HEK293 (cell line): ENCODE data around the gene STON2.

Experiments
- CTCF ChIA-PET: fragments of 350-600 bp; formaldehyde crosslinking; extraction: SDS; loops from one replicate; lab custom pipeline; 2021; ENCODE audit warnings: antibody characterized with exemption; lab: Yijun Ruan, JAX
- POLR2A ChIA-PET: fragments of 300-600 bp; formaldehyde crosslinking; extraction: SDS; loops from one replicate; lab custom pipeline; 2020; ENCODE audit warnings: antibody characterized with exemption, inconsistent platforms; lab: Yijun Ruan, JAX
- H3K27ac ChIP-seq: fragments of 200-500 bp; sonication (Bioruptor generic); 2 replicates; pipeline ENCODE4 v1.5.1; 2014; ENCODE audit warnings: low read depth, low read length, control low read depth, inconsistent platforms; ENCODE audit errors: extremely low read depth
- H3K36me3 ChIP-seq, 2 experiments: fragments of 200-500 bp in 1 of 2; sonication (Bioruptor generic) in 1 of 2; 1 replicate in 1 of 2; 2 replicates in 1 of 2; pipeline ENCODE4 v1.5.1; 2014 to 2017; ENCODE audit warnings: inconsistent platforms in 2 of 2, low read length in 2 of 2; ENCODE audit not compliant: control insufficient read depth in 2 of 2, insufficient read depth in 1 of 2
- H3K4me1 ChIP-seq: fragments of 200-500 bp; sonication (Bioruptor generic); 2 replicates; pipeline ENCODE4 v1.5.1; 2014; ENCODE audit warnings: mild to moderate bottlenecking, low read length, inconsistent platforms; ENCODE audit not compliant: control insufficient read depth, insufficient read depth
- H3K4me3 ChIP-seq: 2 replicates; pipeline ENCODE4 v1.5.1; 2011; ENCODE audit warnings: low read depth, mild to moderate bottlenecking, control low read depth, low read length, moderate library complexity
- H3K9me3 ChIP-seq: fragments of 200-500 bp; sonication (Bioruptor generic); 2 replicates; pipeline ENCODE4 v1.5.1; 2014; ENCODE audit warnings: low read depth, low read length, inconsistent platforms; ENCODE audit not compliant: control insufficient read depth, insufficient read depth
- BCL11A ChIP-seq: fragments of 450-650 bp; formaldehyde crosslinking; IDR thresholded peaks from 2 replicates; pipeline ENCODE4 v1.5.1; 2016; ENCODE audit warnings: low read depth, missing biosample characterization, missing genetic modification characterization
- KLF17 ChIP-seq: fragments of 450-650 bp; formaldehyde crosslinking; IDR thresholded peaks from 2 replicates; pipeline ENCODE4 v1.5.1; 2016; ENCODE audit warnings: missing biosample characterization, missing genetic modification characterization
- KLF8 ChIP-seq: fragments of 450-650 bp; formaldehyde crosslinking; IDR thresholded peaks from 2 replicates; pipeline ENCODE4 v1.5.1; 2016; ENCODE audit warnings: missing biosample characterization, missing genetic modification characterization
- REST ChIP-seq: fragments of 450-650 bp; formaldehyde crosslinking; IDR thresholded peaks from 2 replicates; pipeline ENCODE4 v1.5.1; 2016; ENCODE audit warnings: missing biosample characterization, missing genetic modification characterization
- SP7 ChIP-seq: fragments of 450-650 bp; formaldehyde crosslinking; IDR thresholded peaks from 2 replicates; pipeline ENCODE4 v1.5.1; 2016; ENCODE audit warnings: missing biosample characterization, missing genetic modification characterization
- ZBTB44 ChIP-seq: fragments of 450-650 bp; IDR thresholded peaks from 2 replicates; pipeline ENCODE4 v1.5.1; 2018; ENCODE audit warnings: missing biosample characterization, mild to moderate bottlenecking, missing genetic modification characterization
- ZBTB7A ChIP-seq: fragments of 450-650 bp; formaldehyde crosslinking; IDR thresholded peaks from 2 replicates; pipeline ENCODE4 v1.5.1; 2016; ENCODE audit warnings: low read depth, missing biosample characterization, missing genetic modification characterization
- ZNF10 ChIP-seq: fragments of 450-650 bp; formaldehyde crosslinking; IDR thresholded peaks from 2 replicates; pipeline ENCODE4 v1.5.1; 2017; ENCODE audit warnings: missing biosample characterization, missing genetic modification characterization
- ZNF132 ChIP-seq: fragments of 450-650 bp; formaldehyde crosslinking; IDR thresholded peaks from 2 replicates; pipeline ENCODE4 v1.5.1; 2017; ENCODE audit warnings: missing biosample characterization, missing genetic modification characterization, borderline replicate concordance
- ZNF211 ChIP-seq: fragments of 450-650 bp; formaldehyde crosslinking; IDR thresholded peaks from 2 replicates; pipeline ENCODE4 v1.5.1; 2016; ENCODE audit warnings: low read depth, missing biosample characterization, missing genetic modification characterization
- ZNF24 ChIP-seq: fragments of 450-650 bp; formaldehyde crosslinking; IDR thresholded peaks from 2 replicates; pipeline ENCODE4 v1.5.1; 2016; ENCODE audit warnings: missing biosample characterization, missing genetic modification characterization
- ZNF266 ChIP-seq: fragments of 450-650 bp; formaldehyde crosslinking; IDR thresholded peaks from 2 replicates; pipeline ENCODE4 v1.5.1; 2016; ENCODE audit warnings: missing biosample characterization, missing genetic modification characterization, low read depth
- ZNF341 ChIP-seq: fragments of 450-650 bp; formaldehyde crosslinking; IDR thresholded peaks from 2 replicates; pipeline ENCODE4; 2016; ENCODE audit warnings: low read depth, missing biosample characterization, missing genetic modification characterization
- ZNF391 ChIP-seq: fragments of 450-650 bp; formaldehyde crosslinking; IDR thresholded peaks from 2 replicates; pipeline ENCODE4 v1.5.1; 2016; ENCODE audit warnings: low read depth, missing biosample characterization, missing genetic modification characterization, borderline replicate concordance
- ZNF426 ChIP-seq: fragments of 450-650 bp; formaldehyde crosslinking; IDR thresholded peaks from 2 replicates; pipeline ENCODE4 v1.5.1; 2017; ENCODE audit warnings: missing biosample characterization, missing genetic modification characterization, mild to moderate bottlenecking, inconsistent platforms, moderate library complexity
- ZNF501 ChIP-seq: fragments of 450-650 bp; formaldehyde crosslinking; IDR thresholded peaks from 2 replicates; pipeline ENCODE4 v1.5.1; 2016; ENCODE audit warnings: missing biosample characterization, missing genetic modification characterization
- ZNF510 ChIP-seq: fragments of 450-650 bp; formaldehyde crosslinking; IDR thresholded peaks from 2 replicates; pipeline ENCODE4 v1.5.1; 2018; ENCODE audit warnings: mild to moderate bottlenecking, missing genetic modification characterization, missing biosample characterization; ENCODE audit not compliant: insufficient replicate concordance
- ZNF521 ChIP-seq: fragments of 450-650 bp; formaldehyde crosslinking; IDR thresholded peaks from 2 replicates; pipeline ENCODE4 v1.5.1; 2017; ENCODE audit warnings: missing biosample characterization, mild to moderate bottlenecking, missing genetic modification characterization
- ZNF544 ChIP-seq: fragments of 450-650 bp; formaldehyde crosslinking; IDR thresholded peaks from 2 replicates; pipeline ENCODE4 v1.5.0; 2017; ENCODE audit warnings: missing biosample characterization, missing genetic modification characterization
- ZNF76 ChIP-seq: fragments of 450-650 bp; formaldehyde crosslinking; IDR thresholded peaks from 2 replicates; pipeline ENCODE4; 2016; ENCODE audit warnings: low read depth, missing biosample characterization, missing genetic modification characterization, borderline replicate concordance
- ZSCAN16 ChIP-seq: fragments of 450-650 bp; formaldehyde crosslinking; IDR thresholded peaks from 2 replicates; pipeline ENCODE4 v1.5.1; 2016; ENCODE audit warnings: missing biosample characterization, missing genetic modification characterization
- ZSCAN4 ChIP-seq: fragments of 450-650 bp; formaldehyde crosslinking; IDR thresholded peaks from 2 replicates; pipeline ENCODE4 v1.5.1; 2017; ENCODE audit warnings: missing biosample characterization, missing genetic modification characterization
- TF ChIP-seq, protein P1 (sequence below): fragments of 450-650 bp; formaldehyde crosslinking; IDR thresholded peaks from 2 replicates; pipeline ENCODE4 v1.5.0; 2017; ENCODE audit warnings: missing biosample characterization, missing genetic modification characterization, borderline replicate concordance

Gene STON2

GRCh38 chr14:81351205-81351604, 48.9 kb downstream of the STON2 start (continued):
- TF ChIP-seq KLF8 (tag by site-specific recombination) (no peak), ZNF426 (no peak), BCL11A (tag by site-specific recombination) (no peak), ZNF341 (tag by site-specific recombination) (no peak), ZSCAN16 (tag by site-specific recombination) (no peak)

GRCh38 chr14:81350344-81351130, 49.6 kb downstream of the STON2 start:
- ChIA-PET CTCF (no interaction called here), POLR2A (interaction anchor here (0.6 kb wide), 1 partner anchor 116 kb away, joined by 3 read pairs; no protein-coding TSS in a partner anchor)
- Histone ChIP-seq H3K36me3 (no peaks in the 10 kb centered on the region), H3K4me1 (no peaks in the 10 kb centered on the region), H3K9me3 (no peaks in the 10 kb centered on the region; the same call in 1 of the 2 replicates), H3K4me3 (no peak overlapping the region), H3K27ac (no peak overlapping the region)
- TF ChIP-seq, protein P1, sequence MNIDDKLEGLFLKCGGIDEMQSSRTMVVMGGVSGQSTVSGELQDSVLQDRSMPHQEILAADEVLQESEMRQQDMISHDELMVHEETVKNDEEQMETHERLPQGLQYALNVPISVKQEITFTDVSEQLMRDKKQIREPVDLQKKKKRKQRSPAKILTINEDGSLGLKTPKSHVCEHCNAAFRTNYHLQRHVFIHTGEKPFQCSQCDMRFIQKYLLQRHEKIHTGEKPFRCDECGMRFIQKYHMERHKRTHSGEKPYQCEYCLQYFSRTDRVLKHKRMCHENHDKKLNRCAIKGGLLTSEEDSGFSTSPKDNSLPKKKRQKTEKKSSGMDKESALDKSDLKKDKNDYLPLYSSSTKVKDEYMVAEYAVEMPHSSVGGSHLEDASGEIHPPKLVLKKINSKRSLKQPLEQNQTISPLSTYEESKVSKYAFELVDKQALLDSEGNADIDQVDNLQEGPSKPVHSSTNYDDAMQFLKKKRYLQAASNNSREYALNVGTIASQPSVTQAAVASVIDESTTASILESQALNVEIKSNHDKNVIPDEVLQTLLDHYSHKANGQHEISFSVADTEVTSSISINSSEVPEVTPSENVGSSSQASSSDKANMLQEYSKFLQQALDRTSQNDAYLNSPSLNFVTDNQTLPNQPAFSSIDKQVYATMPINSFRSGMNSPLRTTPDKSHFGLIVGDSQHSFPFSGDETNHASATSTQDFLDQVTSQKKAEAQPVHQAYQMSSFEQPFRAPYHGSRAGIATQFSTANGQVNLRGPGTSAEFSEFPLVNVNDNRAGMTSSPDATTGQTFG (tag by site-specific recombination) = no peak
- TF ChIP-seq ZNF510 (tag by site-specific recombination) (no peak), ZNF501 (tag by site-specific recombination) (no peak), ZNF391 (no peak), KLF17 (tag by site-specific recombination) (no peak), ZNF10 (tag by site-specific recombination) (no peak), SP7 (tag by site-specific recombination) (no peak), ZNF544 (tag by site-specific recombination) (no peak), ZBTB44 (tag by site-specific recombination) (no peak), ZBTB7A (tag by site-specific recombination) (no peak), ZNF24 (tag by site-specific recombination) (no peak), ZNF521 (no peak), REST (tag by site-specific recombination) (no peak), ZNF132 (tag by site-specific recombination) (no peak), ZNF76 (tag by site-specific recombination) (no peak), ZSCAN4 (no peak), ZNF211 (tag by site-specific recombination) (no peak), ZNF266 (tag by site-specific recombination) (no peak)
